Effector memory CD4-positive, alpha-beta T cell (primary cell): ENCODE results near the gene SLCO3A1.
A peak's percentile ranks its signal among the peaks of the same experiment; 100 is the strongest.
"Not testable (repeated sequence)": the region's sequence is repeated elsewhere in the genome, so short reads cannot be mapped to it uniquely, and the experiment has no call there.

ENCODE experiments used
- DNase-seq, 3 donors: peaks; one replicate each; pipeline ENCODE4 v3.0.0-alpha.2; 2020
- H3K27ac ChIP-seq: 2 replicates; pipeline ENCODE4 v1.7.0; 2013; ENCODE audit warnings: mild to moderate bottlenecking, low read length, moderate library complexity; ENCODE audit not compliant: insufficient read depth, poor library complexity, severe bottlenecking
- H3K27me3 ChIP-seq: replicated peaks from 2 replicates; pipeline ENCODE4 v1.7.0; 2013; ENCODE audit warnings: mild to moderate bottlenecking, low read length; ENCODE audit not compliant: insufficient read depth, control insufficient read depth, poor library complexity, severe bottlenecking
- H3K36me3 ChIP-seq: 2 replicates; pipeline ENCODE4 v1.7.0; 2013; ENCODE audit warnings: mild to moderate bottlenecking, low read length, moderate library complexity; ENCODE audit not compliant: control insufficient read depth, insufficient read depth
- H3K4me1 ChIP-seq: 2 replicates; pipeline ENCODE4 v1.7.0; 2013; ENCODE audit warnings: low read length, mild to moderate bottlenecking; ENCODE audit not compliant: control insufficient read depth, insufficient read depth, poor library complexity, severe bottlenecking
- H3K4me3 ChIP-seq: 2 replicates; pipeline ENCODE4 v1.7.0; 2013; ENCODE audit warnings: low read length, low read depth, mild to moderate bottlenecking; ENCODE audit not compliant: insufficient read depth, poor library complexity, severe bottlenecking
- H3K9me3 ChIP-seq: 2 replicates; pipeline ENCODE4 v1.7.0; 2013; ENCODE audit warnings: mild to moderate bottlenecking, low read length, moderate library complexity; ENCODE audit not compliant: control insufficient read depth

SLCO3A1 gene

GRCh38 chr15:92070251-92070650, 216.7 kb downstream of the SLCO3A1 start:
- not testable (repeated sequence) for H3K4me3 ChIP-seq

GRCh38 chr15:92071045-92071634, 217.6 kb downstream of the SLCO3A1 start:
- Histone ChIP-seq H3K27ac (no peak overlapping the region), H3K4me3 (no peak overlapping the region), H3K4me1 (peaks cover 37% of the 10 kb centered on the region), H3K27me3 (no peaks in the 10 kb centered on the region), H3K9me3 (no peaks in the 10 kb centered on the region), H3K36me3 (no peaks in the 10 kb centered on the region)
- DNase-seq = no peak

More at GRCh38 chr15:92070251-92070650, 216.7 kb downstream of the SLCO3A1 start:
- H3K4me1 ChIP-seq = peaks cover 29% of the 10 kb centered on the region
- H3K27me3 ChIP-seq, DNase-seq, H3K27ac ChIP-seq, H3K9me3 ChIP-seq, H3K36me3 ChIP-seq: not testable (repeated sequence)

- Histone ChIP-seq H3K4me1 (peaks cover 38% of the 10 kb centered on the region), H3K9me3 (no peaks in the 10 kb centered on the region), H3K27ac (no peak overlapping the region), H3K4me3 (no peak overlapping the region), H3K36me3 (no peaks in the 10 kb centered on the region), H3K27me3 (no peaks in the 10 kb centered on the region)
- DNase-seq = no peak
Measured at GRCh38 chr15:92073044-92073785, 219.7 kb downstream of the SLCO3A1 start.

- Histone ChIP-seq H3K27me3 (no peaks in the 10 kb centered on the region), H3K9me3 (no peaks in the 10 kb centered on the region), H3K4me3 (no peak overlapping the region), H3K36me3 (no peaks in the 10 kb centered on the region), H3K27ac (no peak overlapping the region), H3K4me1 (peaks cover 38% of the 10 kb centered on the region)
- no peak for DNase-seq
Measured at GRCh38 chr15:92074101-92074500, 220.6 kb downstream of the SLCO3A1 start.

GRCh38 chr15:92074646-92075045, 221.1 kb downstream of the SLCO3A1 start:
- Histone ChIP-seq H3K9me3 (no peaks in the 10 kb centered on the region), H3K36me3 (no peaks in the 10 kb centered on the region), H3K27me3 (no peaks in the 10 kb centered on the region), H3K4me1 (peaks cover 32% of the 10 kb centered on the region), H3K27ac (no peak overlapping the region), H3K4me3 (no peak overlapping the region)
- no peak for DNase-seq

GRCh38 chr15:92075764-92076163, 222.3 kb downstream of the SLCO3A1 start:
- peaks cover 28% of the 10 kb centered on the region for H3K4me1 ChIP-seq
- no peak overlapping the region for H3K27ac ChIP-seq
- no peaks in the 10 kb centered on the region for H3K9me3 ChIP-seq
- DNase-seq = no peak
- no peaks in the 10 kb centered on the region for H3K27me3 ChIP-seq
- H3K36me3 ChIP-seq = no peaks in the 10 kb centered on the region
- H3K4me3 ChIP-seq = no peak overlapping the region

- Histone ChIP-seq H3K27me3 (no peaks in the 10 kb centered on the region), H3K36me3 (no peaks in the 10 kb centered on the region), H3K4me1 (peaks cover 28% of the 10 kb centered on the region), H3K4me3 (no peak overlapping the region), H3K27ac (no peak overlapping the region), H3K9me3 (no peaks in the 10 kb centered on the region)
- no peak for DNase-seq
Measured at GRCh38 chr15:92076541-92076940, 223.0 kb downstream of the SLCO3A1 start.

GRCh38 chr15:92077353-92078085, 224.0 kb downstream of the SLCO3A1 start:
- no peaks in the 10 kb centered on the region for H3K27me3 ChIP-seq
- no peak overlapping the region for H3K4me3 ChIP-seq
- H3K36me3 ChIP-seq = no peaks in the 10 kb centered on the region
- peak; percentile 16 to 32 (median 21) for DNase-seq
- H3K4me1 ChIP-seq = peaks cover 28% of the 10 kb centered on the region
- no peaks in the 10 kb centered on the region for H3K9me3 ChIP-seq
- H3K27ac ChIP-seq = no peak overlapping the region

GRCh38 chr15:92078270-92078669, 224.8 kb downstream of the SLCO3A1 start:
- DNase-seq = no peak
- H3K27ac ChIP-seq = no peak overlapping the region
- no peaks in the 10 kb centered on the region for H3K27me3 ChIP-seq
- H3K4me1 ChIP-seq = peaks cover 27% of the 10 kb centered on the region
- H3K9me3 ChIP-seq = no peaks in the 10 kb centered on the region
- no peaks in the 10 kb centered on the region for H3K36me3 ChIP-seq
- no peak overlapping the region for H3K4me3 ChIP-seq

- no peaks in the 10 kb centered on the region for H3K27me3 ChIP-seq
- no peaks in the 10 kb centered on the region for H3K36me3 ChIP-seq
- H3K4me1 ChIP-seq = peaks cover 22% of the 10 kb centered on the region
- no peak overlapping the region for H3K27ac ChIP-seq
- H3K4me3 ChIP-seq = no peak overlapping the region
- H3K9me3 ChIP-seq = no peaks in the 10 kb centered on the region
- DNase-seq = no peak
Measured at GRCh38 chr15:92079047-92079446, 225.5 kb downstream of the SLCO3A1 start.
